ENCODE measurements around the gene ESR2. TPM values are rescaled to one million over a fixed set of nuclear protein-coding genes. Genes with fewer than 3 reads are reported as not detected.

The ESR2 gene
- total and polyA plus RNA-seq, 8 donors: 0.21 to 3.0 (median 2.0) TPM

- TF ChIP-seq, protein P1, sequence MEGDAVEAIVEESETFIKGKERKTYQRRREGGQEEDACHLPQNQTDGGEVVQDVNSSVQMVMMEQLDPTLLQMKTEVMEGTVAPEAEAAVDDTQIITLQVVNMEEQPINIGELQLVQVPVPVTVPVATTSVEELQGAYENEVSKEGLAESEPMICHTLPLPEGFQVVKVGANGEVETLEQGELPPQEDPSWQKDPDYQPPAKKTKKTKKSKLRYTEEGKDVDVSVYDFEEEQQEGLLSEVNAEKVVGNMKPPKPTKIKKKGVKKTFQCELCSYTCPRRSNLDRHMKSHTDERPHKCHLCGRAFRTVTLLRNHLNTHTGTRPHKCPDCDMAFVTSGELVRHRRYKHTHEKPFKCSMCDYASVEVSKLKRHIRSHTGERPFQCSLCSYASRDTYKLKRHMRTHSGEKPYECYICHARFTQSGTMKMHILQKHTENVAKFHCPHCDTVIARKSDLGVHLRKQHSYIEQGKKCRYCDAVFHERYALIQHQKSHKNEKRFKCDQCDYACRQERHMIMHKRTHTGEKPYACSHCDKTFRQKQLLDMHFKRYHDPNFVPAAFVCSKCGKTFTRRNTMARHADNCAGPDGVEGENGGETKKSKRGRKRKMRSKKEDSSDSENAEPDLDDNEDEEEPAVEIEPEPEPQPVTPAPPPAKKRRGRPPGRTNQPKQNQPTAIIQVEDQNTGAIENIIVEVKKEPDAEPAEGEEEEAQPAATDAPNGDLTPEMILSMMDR (IDR thresholded peaks at IDR 0.05): peak; percentile 62 to 75
- Histone ChIP-seq H3K4me1 (no peaks in the 10 kb centered on the region), H3K27me3 (no peaks in the 10 kb centered on the region), H3K4me3 (no peak overlapping the region), H3K36me3 (no peaks in the 10 kb centered on the region), H3K9me3 (no peaks in the 10 kb centered on the region), H3K27ac (no peak overlapping the region)
- intact Hi-C loops (cut with DNase I): no loop called here
- DNase-seq (peak in 2 of 4 donors; percentile 45 to 66), ATAC-seq (peak; percentile 96)
Measured at GRCh38 chr14:64303471-64303917, 9.3 kb upstream of the ESR2 start.

DNA sequence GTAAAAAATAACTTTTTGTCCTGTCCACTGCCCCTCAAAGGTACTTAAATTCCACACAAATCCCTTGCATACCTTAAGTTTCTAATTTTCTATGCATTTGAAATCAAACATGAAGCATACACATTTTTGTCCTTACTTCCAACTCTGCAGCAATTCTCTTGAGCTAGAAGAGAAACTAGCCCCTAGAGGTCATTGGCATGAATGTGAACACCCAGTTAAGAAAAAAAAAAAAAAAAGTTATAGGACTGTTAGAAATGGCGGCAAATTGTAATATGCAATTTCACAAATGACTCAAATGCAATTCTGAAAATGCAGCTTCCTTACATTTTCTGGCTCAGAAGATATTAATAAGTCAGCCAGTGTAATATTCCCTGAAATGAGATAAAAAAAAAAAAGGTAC, 4.6 kb upstream of the ESR2 start:
- no peaks in the 10 kb centered on the region for H3K36me3 ChIP-seq
- no peak overlapping the region for H3K4me3 ChIP-seq
- peaks cover 0 to 16% of the 10 kb centered on the region in 2 donors for H3K4me1 ChIP-seq
- no peak overlapping the region for H3K27ac ChIP-seq
- DNase-seq (no peak), ATAC-seq (no peak)
- H3K9me3 ChIP-seq: no peaks in the 10 kb centered on the region
- H3K27me3 ChIP-seq: peaks cover 3 to 20% of the 10 kb centered on the region in 2 donors
- TF ChIP-seq, protein P1 (IDR thresholded peaks at IDR 0.05): no peak
- intact Hi-C loops (cut with DNase I): loop anchor here in 1 of 2 donors (10.0 kb wide), 1 partner anchor 494 kb away; no protein-coding TSS in a partner anchor

GRCh38 chr14:64296561-64296960, 2.4 kb upstream of the ESR2 start:
- ATAC-seq: no peak
- Histone ChIP-seq H3K27ac (no peak overlapping the region), H3K36me3 (no peaks in the 10 kb centered on the region), H3K27me3 (peaks cover 14 to 38% of the 10 kb centered on the region in 2 donors), H3K9me3 (no peaks in the 10 kb centered on the region), H3K4me3 (no peak overlapping the region), H3K4me1 (peaks cover 0 to 18% of the 10 kb centered on the region in 2 donors)
- no peak for DNase-seq
- intact Hi-C loops (cut with DNase I): loop anchor here in 1 of 2 donors (10.0 kb wide), 1 partner anchor 492 kb away; no protein-coding TSS in a partner anchor
- TF ChIP-seq, protein P1 (IDR thresholded peaks at IDR 0.05): no peak

- peaks cover 0 to 18% of the 10 kb centered on the region in 2 donors for H3K4me1 ChIP-seq
- peaks cover 14 to 38% of the 10 kb centered on the region in 2 donors for H3K27me3 ChIP-seq
- ATAC-seq (peak; percentile 98), DNase-seq (peak; percentile 43 to 92 (median 74))
- intact Hi-C loops (cut with DNase I): loop anchor here in 1 of 2 donors (10.0 kb wide), 1 partner anchor 490 kb away; no protein-coding TSS in a partner anchor
- no peaks in the 10 kb centered on the region for H3K36me3 ChIP-seq
- H3K9me3 ChIP-seq: no peaks in the 10 kb centered on the region
- no peak overlapping the region for H3K27ac ChIP-seq
- H3K4me3 ChIP-seq: peak overlapping the region; percentile 28 to 31
- TF ChIP-seq, protein P1 (IDR thresholded peaks at IDR 0.05): peak; percentile 70 to 81
Measured at GRCh38 chr14:64294672-64295413, 672 bp upstream of the ESR2 start.

DNA sequence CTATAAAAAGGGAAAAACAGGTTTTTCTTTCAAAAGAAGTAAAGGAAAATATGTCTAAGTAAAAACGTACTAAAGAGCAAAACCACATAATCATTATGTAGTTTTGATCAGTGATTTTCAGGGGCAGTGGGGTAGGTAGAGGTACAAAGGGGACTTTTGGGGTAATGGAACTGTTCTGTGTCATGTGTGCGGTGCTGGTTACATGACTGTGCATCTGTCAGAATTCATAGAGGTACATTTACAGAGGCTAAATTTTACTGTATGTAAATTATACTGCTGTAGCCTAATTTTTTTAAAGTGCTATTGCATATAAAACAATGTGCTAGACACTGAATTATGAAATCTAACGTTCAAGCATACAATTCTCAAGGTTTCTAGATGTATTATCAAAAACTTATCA, 2.0 kb downstream of the ESR2 start:
- Histone ChIP-seq H3K27me3 (peaks cover 14 to 38% of the 10 kb centered on the region in 2 donors), H3K4me1 (peaks cover 0 to 18% of the 10 kb centered on the region in 2 donors), H3K4me3 (no peak overlapping the region), H3K27ac (no peak overlapping the region), H3K9me3 (no peaks in the 10 kb centered on the region), H3K36me3 (no peaks in the 10 kb centered on the region)
- ATAC-seq: no peak
- TF ChIP-seq, protein P1 (IDR thresholded peaks at IDR 0.05): no peak
- intact Hi-C loops (cut with DNase I): loop anchor here in 1 of 2 donors (10.0 kb wide), 1 partner anchor 487 kb away; no protein-coding TSS in a partner anchor
- DNase-seq: no peak

Data from left lung (tissue), 10 donors.